SH-SY5Y (cell line): ENCODE measurements around the gene HSD17B12.

Experiments used
- GATA2 ChIP-seq: IDR thresholded peaks from 2 replicates; pipeline ENCODE4 v1.6.1; 2011; ENCODE audit warnings: mild to moderate bottlenecking, low read depth, low read length
- GATA3 ChIP-seq: IDR thresholded peaks from 2 replicates; pipeline ENCODE4 v1.6.1; 2011; ENCODE audit warnings: low read depth, mild to moderate bottlenecking, low read length, moderate library complexity

- TF ChIP-seq GATA2: peak; percentile 55
- no peak for TF ChIP-seq GATA3
Observed at GRCh38 chr11:43905813-43906241, 225.3 kb downstream of the HSD17B12 start.
